Measurements from ENCODE around the gene REG1A.

GRCh38 chr2:79100285-79100684 is 20.0 kb upstream of the REG1A start:
- TF ChIP-seq CTCF (conservative IDR thresholded peaks at IDR 0.05; ENCODE audit: low read length) (no peak), EZH2phosphoT487 (IDR thresholded peaks at IDR 0.05; ENCODE audit: borderline replicate concordance) (no peak)

Measured in Loucy (cell line).